HEK293 (cell line): ENCODE measurements around the gene PRSS33.

Source experiments
- CTCF ChIA-PET: fragments of 350-600 bp; formaldehyde crosslinking; extraction: SDS; loops from one replicate; lab custom pipeline; 2021; ENCODE audit warnings: antibody characterized with exemption; lab: Yijun Ruan, JAX
- POLR2A ChIA-PET: fragments of 300-600 bp; formaldehyde crosslinking; extraction: SDS; loops from one replicate; lab custom pipeline; 2020; ENCODE audit warnings: antibody characterized with exemption, inconsistent platforms; lab: Yijun Ruan, JAX
- H3K27ac ChIP-seq: fragments of 200-500 bp; sonication (Bioruptor generic); 2 replicates; pipeline ENCODE4 v1.5.1; 2014; ENCODE audit warnings: low read depth, low read length, control low read depth, inconsistent platforms; ENCODE audit errors: extremely low read depth
- H3K36me3 ChIP-seq, 2 experiments: fragments of 200-500 bp in 1 of 2; sonication (Bioruptor generic) in 1 of 2; 1 replicate in 1 of 2; 2 replicates in 1 of 2; pipeline ENCODE4 v1.5.1; 2014 to 2017; ENCODE audit warnings: inconsistent platforms in 2 of 2, low read length in 2 of 2; ENCODE audit not compliant: control insufficient read depth in 2 of 2, insufficient read depth in 1 of 2
- H3K4me1 ChIP-seq: fragments of 200-500 bp; sonication (Bioruptor generic); 2 replicates; pipeline ENCODE4 v1.5.1; 2014; ENCODE audit warnings: mild to moderate bottlenecking, low read length, inconsistent platforms; ENCODE audit not compliant: control insufficient read depth, insufficient read depth
- H3K4me3 ChIP-seq: 2 replicates; pipeline ENCODE4 v1.5.1; 2011; ENCODE audit warnings: low read depth, mild to moderate bottlenecking, control low read depth, low read length, moderate library complexity
- H3K9me3 ChIP-seq: fragments of 200-500 bp; sonication (Bioruptor generic); 2 replicates; pipeline ENCODE4 v1.5.1; 2014; ENCODE audit warnings: low read depth, low read length, inconsistent platforms; ENCODE audit not compliant: control insufficient read depth, insufficient read depth
- BCL11A ChIP-seq: fragments of 450-650 bp; formaldehyde crosslinking; IDR thresholded peaks from 2 replicates; pipeline ENCODE4 v1.5.1; 2016; ENCODE audit warnings: low read depth, missing biosample characterization, missing genetic modification characterization
- GLIS1 ChIP-seq: fragments of 450-650 bp; formaldehyde crosslinking; IDR thresholded peaks from 2 replicates; pipeline ENCODE4 v1.5.1; 2016; ENCODE audit warnings: missing biosample characterization, missing genetic modification characterization
- IKZF3 ChIP-seq: fragments of 450-650 bp; IDR thresholded peaks from 2 replicates; pipeline ENCODE4 v1.5.0; 2018; ENCODE audit warnings: missing biosample characterization, mild to moderate bottlenecking, missing genetic modification characterization, moderate library complexity
- KLF9 ChIP-seq: fragments of 450-650 bp; formaldehyde crosslinking; IDR thresholded peaks from 2 replicates; pipeline ENCODE4 v1.5.1; 2016; ENCODE audit warnings: missing biosample characterization, missing genetic modification characterization, low read depth
- TRIM28 ChIP-seq: IDR thresholded peaks from 2 replicates; pipeline ENCODE4 v1.6.1; 2011; ENCODE audit warnings: low read length, control low read depth, borderline replicate concordance
- ZBTB21 ChIP-seq: fragments of 450-650 bp; formaldehyde crosslinking; IDR thresholded peaks from 2 replicates; pipeline ENCODE4 v1.5.1; 2017; ENCODE audit warnings: missing biosample characterization, missing genetic modification characterization
- ZBTB8A ChIP-seq: fragments of 450-650 bp; formaldehyde crosslinking; IDR thresholded peaks from 2 replicates; pipeline ENCODE4 v1.5.1; 2016; ENCODE audit warnings: missing biosample characterization, missing genetic modification characterization
- ZIC2 ChIP-seq: fragments of 450-650 bp; formaldehyde crosslinking; IDR thresholded peaks from 2 replicates; pipeline ENCODE4 v1.5.1; 2016; ENCODE audit warnings: missing biosample characterization, missing genetic modification characterization
- ZNF114 ChIP-seq: fragments of 450-650 bp; formaldehyde crosslinking; IDR thresholded peaks from 2 replicates; pipeline ENCODE4 v1.5.0; 2017; ENCODE audit warnings: missing biosample characterization, missing genetic modification characterization
- ZNF121 ChIP-seq: fragments of 450-650 bp; formaldehyde crosslinking; IDR thresholded peaks from 2 replicates; pipeline ENCODE4 v1.5.1; 2016; ENCODE audit warnings: missing biosample characterization, missing genetic modification characterization
- ZNF146 ChIP-seq: fragments of 450-650 bp; formaldehyde crosslinking; IDR thresholded peaks from 2 replicates; pipeline ENCODE4 v1.5.1; 2016; ENCODE audit warnings: missing biosample characterization, missing genetic modification characterization
- ZNF423 ChIP-seq: fragments of 450-650 bp; formaldehyde crosslinking; IDR thresholded peaks from 2 replicates; pipeline ENCODE4 v1.5.1; 2016; ENCODE audit warnings: missing biosample characterization, missing genetic modification characterization
- ZNF510 ChIP-seq: fragments of 450-650 bp; formaldehyde crosslinking; IDR thresholded peaks from 2 replicates; pipeline ENCODE4 v1.5.1; 2018; ENCODE audit warnings: mild to moderate bottlenecking, missing genetic modification characterization, missing biosample characterization; ENCODE audit not compliant: insufficient replicate concordance
- ZNF521 ChIP-seq: fragments of 450-650 bp; formaldehyde crosslinking; IDR thresholded peaks from 2 replicates; pipeline ENCODE4 v1.5.1; 2017; ENCODE audit warnings: missing biosample characterization, mild to moderate bottlenecking, missing genetic modification characterization
- ZNF561 ChIP-seq: fragments of 450-650 bp; IDR thresholded peaks from 2 replicates; pipeline ENCODE4 v1.5.1; 2018; ENCODE audit warnings: missing biosample characterization, missing genetic modification characterization, borderline replicate concordance
- ZNF624 ChIP-seq: fragments of 450-650 bp; formaldehyde crosslinking; IDR thresholded peaks from 2 replicates; pipeline ENCODE4 v1.5.1; 2017; ENCODE audit warnings: missing biosample characterization, missing genetic modification characterization
- ZNF843 ChIP-seq: fragments of 450-650 bp; formaldehyde crosslinking; IDR thresholded peaks from 2 replicates; pipeline ENCODE4 v1.5.1; 2016; ENCODE audit warnings: missing biosample characterization, missing genetic modification characterization
- TF ChIP-seq, protein P1 (sequence below): fragments of 450-650 bp; formaldehyde crosslinking; IDR thresholded peaks from 2 replicates; pipeline ENCODE4 v1.5.1; 2016; ENCODE audit warnings: missing biosample characterization, missing genetic modification characterization, borderline replicate concordance
- TF ChIP-seq, protein P2 (sequence below): fragments of 450-650 bp; formaldehyde crosslinking; IDR thresholded peaks from 2 replicates; pipeline ENCODE4 v1.5.1; 2016; ENCODE audit warnings: missing biosample characterization, missing genetic modification characterization
- TF ChIP-seq, protein P3 (sequence below): fragments of 450-650 bp; formaldehyde crosslinking; IDR thresholded peaks from 2 replicates; pipeline ENCODE4 v1.5.1; 2016; ENCODE audit warnings: missing biosample characterization, missing genetic modification characterization, low read depth
- TF ChIP-seq, protein P4 (sequence below): fragments of 450-650 bp; formaldehyde crosslinking; IDR thresholded peaks from 2 replicates; pipeline ENCODE4 v1.5.1; 2017; ENCODE audit warnings: missing biosample characterization, missing genetic modification characterization
- TF ChIP-seq, protein P5 (sequence below): fragments of 450-650 bp; IDR thresholded peaks from 2 replicates; pipeline ENCODE4 v1.5.1; 2018; ENCODE audit warnings: missing biosample characterization, missing genetic modification characterization

The PRSS33 gene

GRCh38 chr16:2776500-2777139 is 10.7 kb downstream of the PRSS33 start (continued):
- TF ChIP-seq, protein P1, sequence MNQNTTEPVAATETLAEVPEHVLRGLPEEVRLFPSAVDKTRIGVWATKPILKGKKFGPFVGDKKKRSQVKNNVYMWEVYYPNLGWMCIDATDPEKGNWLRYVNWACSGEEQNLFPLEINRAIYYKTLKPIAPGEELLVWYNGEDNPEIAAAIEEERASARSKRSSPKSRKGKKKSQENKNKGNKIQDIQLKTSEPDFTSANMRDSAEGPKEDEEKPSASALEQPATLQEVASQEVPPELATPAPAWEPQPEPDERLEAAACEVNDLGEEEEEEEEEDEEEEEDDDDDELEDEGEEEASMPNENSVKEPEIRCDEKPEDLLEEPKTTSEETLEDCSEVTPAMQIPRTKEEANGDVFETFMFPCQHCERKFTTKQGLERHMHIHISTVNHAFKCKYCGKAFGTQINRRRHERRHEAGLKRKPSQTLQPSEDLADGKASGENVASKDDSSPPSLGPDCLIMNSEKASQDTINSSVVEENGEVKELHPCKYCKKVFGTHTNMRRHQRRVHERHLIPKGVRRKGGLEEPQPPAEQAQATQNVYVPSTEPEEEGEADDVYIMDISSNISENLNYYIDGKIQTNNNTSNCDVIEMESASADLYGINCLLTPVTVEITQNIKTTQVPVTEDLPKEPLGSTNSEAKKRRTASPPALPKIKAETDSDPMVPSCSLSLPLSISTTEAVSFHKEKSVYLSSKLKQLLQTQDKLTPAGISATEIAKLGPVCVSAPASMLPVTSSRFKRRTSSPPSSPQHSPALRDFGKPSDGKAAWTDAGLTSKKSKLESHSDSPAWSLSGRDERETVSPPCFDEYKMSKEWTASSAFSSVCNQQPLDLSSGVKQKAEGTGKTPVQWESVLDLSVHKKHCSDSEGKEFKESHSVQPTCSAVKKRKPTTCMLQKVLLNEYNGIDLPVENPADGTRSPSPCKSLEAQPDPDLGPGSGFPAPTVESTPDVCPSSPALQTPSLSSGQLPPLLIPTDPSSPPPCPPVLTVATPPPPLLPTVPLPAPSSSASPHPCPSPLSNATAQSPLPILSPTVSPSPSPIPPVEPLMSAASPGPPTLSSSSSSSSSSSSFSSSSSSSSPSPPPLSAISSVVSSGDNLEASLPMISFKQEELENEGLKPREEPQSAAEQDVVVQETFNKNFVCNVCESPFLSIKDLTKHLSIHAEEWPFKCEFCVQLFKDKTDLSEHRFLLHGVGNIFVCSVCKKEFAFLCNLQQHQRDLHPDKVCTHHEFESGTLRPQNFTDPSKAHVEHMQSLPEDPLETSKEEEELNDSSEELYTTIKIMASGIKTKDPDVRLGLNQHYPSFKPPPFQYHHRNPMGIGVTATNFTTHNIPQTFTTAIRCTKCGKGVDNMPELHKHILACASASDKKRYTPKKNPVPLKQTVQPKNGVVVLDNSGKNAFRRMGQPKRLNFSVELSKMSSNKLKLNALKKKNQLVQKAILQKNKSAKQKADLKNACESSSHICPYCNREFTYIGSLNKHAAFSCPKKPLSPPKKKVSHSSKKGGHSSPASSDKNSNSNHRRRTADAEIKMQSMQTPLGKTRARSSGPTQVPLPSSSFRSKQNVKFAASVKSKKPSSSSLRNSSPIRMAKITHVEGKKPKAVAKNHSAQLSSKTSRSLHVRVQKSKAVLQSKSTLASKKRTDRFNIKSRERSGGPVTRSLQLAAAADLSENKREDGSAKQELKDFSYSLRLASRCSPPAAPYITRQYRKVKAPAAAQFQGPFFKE, result no peak
- TF ChIP-seq KLF9 (tag by site-specific recombination), result 0 out of 2 replicates have a peak, but pooled peaks have one; percentile 18
- no peak for TF ChIP-seq GLIS1
- TF ChIP-seq, protein P2, sequence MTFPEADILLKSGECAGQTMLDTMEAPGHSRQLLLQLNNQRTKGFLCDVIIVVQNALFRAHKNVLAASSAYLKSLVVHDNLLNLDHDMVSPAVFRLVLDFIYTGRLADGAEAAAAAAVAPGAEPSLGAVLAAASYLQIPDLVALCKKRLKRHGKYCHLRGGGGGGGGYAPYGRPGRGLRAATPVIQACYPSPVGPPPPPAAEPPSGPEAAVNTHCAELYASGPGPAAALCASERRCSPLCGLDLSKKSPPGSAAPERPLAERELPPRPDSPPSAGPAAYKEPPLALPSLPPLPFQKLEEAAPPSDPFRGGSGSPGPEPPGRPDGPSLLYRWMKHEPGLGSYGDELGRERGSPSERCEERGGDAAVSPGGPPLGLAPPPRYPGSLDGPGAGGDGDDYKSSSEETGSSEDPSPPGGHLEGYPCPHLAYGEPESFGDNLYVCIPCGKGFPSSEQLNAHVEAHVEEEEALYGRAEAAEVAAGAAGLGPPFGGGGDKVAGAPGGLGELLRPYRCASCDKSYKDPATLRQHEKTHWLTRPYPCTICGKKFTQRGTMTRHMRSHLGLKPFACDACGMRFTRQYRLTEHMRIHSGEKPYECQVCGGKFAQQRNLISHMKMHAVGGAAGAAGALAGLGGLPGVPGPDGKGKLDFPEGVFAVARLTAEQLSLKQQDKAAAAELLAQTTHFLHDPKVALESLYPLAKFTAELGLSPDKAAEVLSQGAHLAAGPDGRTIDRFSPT (tag by site-specific recombination), result peak; percentile 47; the same call in 1 of the 2 replicates

DNA sequence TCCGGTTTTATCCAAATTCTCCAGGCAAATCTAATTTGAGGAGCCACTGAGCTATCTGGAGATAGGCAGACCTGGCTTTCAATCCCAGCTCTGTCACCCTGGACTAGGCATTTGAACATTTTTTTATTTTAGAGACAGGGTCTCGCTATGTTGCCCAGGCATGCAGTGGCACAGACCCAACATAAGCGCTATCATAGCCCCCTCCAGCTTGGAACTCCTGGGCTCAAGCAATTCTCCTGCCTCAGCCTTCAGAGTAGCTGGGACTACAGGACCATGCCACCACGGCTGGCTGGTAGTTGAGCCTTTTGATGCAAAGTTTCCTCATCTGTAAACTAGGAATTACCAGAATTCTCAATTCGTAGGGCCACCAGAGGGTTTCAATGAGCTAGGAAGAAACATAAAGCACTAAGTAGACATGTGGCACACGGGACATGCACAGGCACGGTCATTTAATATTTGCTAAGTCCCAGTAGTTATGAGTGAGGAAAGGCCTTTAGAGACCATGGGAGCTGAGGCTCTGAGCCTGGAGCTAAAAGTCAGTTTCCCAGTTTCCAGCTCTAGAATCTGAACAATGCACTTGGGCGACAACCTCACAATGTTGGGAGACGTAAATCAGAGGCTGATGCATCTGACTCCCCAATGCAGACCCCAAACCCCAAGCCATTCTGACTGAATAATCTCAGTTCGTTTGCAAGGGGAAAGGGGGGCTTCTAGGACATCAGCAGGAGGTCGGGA is 11.4 kb downstream of the PRSS33 start:
- Histone ChIP-seq H3K4me1 (peaks cover 2% of the 10 kb centered on the region; the same call in 1 of the 2 replicates), H3K9me3 (no peaks in the 10 kb centered on the region), H3K4me3 (peak overlapping the region; percentile 86), H3K27ac (peak overlapping the region; percentile 80; the same call in 1 of the 2 replicates), H3K36me3 (peaks cover 2 to 50% of the 10 kb centered on the region in 2 experiments; a peak in 1 of 3 replicates)
- ChIA-PET POLR2A (interaction anchor here (0.6 to 4.2 kb wide), 7 partner anchors 8 to 130 kb away, joined by 3 to 22 read pairs (median 5); partner anchors contain the start of gene SRRM2), CTCF (interaction anchor here (0.6 to 1.7 kb wide), 2 partner anchors 92 to 539 kb away, joined by 3 to 9 read pairs; no protein-coding TSS in a partner anchor)
- TF ChIP-seq, protein P3, sequence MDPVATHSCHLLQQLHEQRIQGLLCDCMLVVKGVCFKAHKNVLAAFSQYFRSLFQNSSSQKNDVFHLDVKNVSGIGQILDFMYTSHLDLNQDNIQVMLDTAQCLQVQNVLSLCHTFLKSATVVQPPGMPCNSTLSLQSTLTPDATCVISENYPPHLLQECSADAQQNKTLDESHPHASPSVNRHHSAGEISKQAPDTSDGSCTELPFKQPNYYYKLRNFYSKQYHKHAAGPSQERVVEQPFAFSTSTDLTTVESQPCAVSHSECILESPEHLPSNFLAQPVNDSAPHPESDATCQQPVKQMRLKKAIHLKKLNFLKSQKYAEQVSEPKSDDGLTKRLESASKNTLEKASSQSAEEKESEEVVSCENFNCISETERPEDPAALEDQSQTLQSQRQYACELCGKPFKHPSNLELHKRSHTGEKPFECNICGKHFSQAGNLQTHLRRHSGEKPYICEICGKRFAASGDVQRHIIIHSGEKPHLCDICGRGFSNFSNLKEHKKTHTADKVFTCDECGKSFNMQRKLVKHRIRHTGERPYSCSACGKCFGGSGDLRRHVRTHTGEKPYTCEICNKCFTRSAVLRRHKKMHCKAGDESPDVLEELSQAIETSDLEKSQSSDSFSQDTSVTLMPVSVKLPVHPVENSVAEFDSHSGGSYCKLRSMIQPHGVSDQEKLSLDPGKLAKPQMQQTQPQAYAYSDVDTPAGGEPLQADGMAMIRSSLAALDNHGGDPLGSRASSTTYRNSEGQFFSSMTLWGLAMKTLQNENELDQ (tag by site-specific recombination), result no peak
- TF ChIP-seq ZBTB21 (tag by site-specific recombination), result no peak
- no peak for TF ChIP-seq ZIC2 (tag by site-specific recombination)
- no peak for TF ChIP-seq ZNF624
- TF ChIP-seq, protein P4, sequence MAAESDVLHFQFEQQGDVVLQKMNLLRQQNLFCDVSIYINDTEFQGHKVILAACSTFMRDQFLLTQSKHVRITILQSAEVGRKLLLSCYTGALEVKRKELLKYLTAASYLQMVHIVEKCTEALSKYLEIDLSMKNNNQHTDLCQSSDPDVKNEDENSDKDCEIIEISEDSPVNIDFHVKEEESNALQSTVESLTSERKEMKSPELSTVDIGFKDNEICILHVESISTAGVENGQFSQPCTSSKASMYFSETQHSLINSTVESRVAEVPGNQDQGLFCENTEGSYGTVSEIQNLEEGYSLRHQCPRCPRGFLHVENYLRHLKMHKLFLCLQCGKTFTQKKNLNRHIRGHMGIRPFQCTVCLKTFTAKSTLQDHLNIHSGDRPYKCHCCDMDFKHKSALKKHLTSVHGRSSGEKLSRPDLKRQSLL (tag by site-specific recombination), result peak; percentile 86
- TF ChIP-seq ZNF146 (tag by site-specific recombination), result no peak
- TF ChIP-seq IKZF3 (tag by site-specific recombination), result no peak
- no peak for TF ChIP-seq ZBTB8A (tag by site-specific recombination)
- no peak for TF ChIP-seq TRIM28
- no peak for TF ChIP-seq BCL11A (tag by site-specific recombination)
- no peak for TF ChIP-seq ZNF114 (tag by site-specific recombination)
- no peak for TF ChIP-seq ZNF510 (tag by site-specific recombination)
- TF ChIP-seq ZNF843, result no peak
- no peak for TF ChIP-seq ZNF521
- TF ChIP-seq ZNF423 (tag by site-specific recombination), result no peak
- TF ChIP-seq, protein P5, sequence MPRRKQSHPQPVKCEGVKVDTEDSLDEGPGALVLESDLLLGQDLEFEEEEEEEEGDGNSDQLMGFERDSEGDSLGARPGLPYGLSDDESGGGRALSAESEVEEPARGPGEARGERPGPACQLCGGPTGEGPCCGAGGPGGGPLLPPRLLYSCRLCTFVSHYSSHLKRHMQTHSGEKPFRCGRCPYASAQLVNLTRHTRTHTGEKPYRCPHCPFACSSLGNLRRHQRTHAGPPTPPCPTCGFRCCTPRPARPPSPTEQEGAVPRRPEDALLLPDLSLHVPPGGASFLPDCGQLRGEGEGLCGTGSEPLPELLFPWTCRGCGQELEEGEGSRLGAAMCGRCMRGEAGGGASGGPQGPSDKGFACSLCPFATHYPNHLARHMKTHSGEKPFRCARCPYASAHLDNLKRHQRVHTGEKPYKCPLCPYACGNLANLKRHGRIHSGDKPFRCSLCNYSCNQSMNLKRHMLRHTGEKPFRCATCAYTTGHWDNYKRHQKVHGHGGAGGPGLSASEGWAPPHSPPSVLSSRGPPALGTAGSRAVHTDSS (tag by site-specific recombination), result no peak
- peak; percentile 88 for TF ChIP-seq ZNF121 (tag by site-specific recombination)
- no peak for TF ChIP-seq ZNF561 (tag by site-specific recombination)
